Measurements from ENCODE around the gene SLC25A14.
"Not testable (repeated sequence)": the region's sequence is repeated elsewhere in the genome, so short reads cannot be mapped to it uniquely, and the experiment has no call there.

Gene SLC25A14

DNA sequence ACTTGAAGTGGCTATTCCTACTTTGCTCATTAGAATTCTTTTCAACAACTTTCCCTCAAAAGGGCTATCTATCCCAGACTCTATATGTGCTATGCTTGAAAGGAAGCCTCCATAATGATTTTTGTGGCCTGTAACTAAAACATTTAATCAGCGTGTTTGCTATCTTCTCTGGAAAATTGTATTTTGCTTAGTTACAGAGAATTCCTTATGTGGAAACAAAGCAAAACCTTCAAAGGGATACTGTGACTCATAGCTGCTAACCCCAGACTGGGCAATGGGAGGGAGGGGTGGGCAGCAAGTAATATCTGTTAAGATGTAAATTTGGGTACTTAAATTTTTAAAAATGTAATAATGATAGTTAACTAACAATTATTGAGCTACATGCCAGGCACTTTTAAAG lies 3.7 kb downstream of the SLC25A14 start:
- Histone ChIP-seq H3K23ac (ENCODE audit: low read depth, low read length, poor library complexity) (no peak overlapping the region), H3K36me3 (replicated peaks in 1 of 2; ENCODE audit: control insufficient read depth in 2 of 2, insufficient read depth in 2 of 2, low read length in 2 of 2) (no peaks in the 10 kb centered on the region), H3K27me3 (ENCODE audit: control insufficient read depth in 3 of 3, insufficient read depth in 3 of 3, low read depth in 1 of 3, low read length in 3 of 3) (no peaks in the 10 kb centered on the region), H3K9me3 (replicated peaks in 1 of 2; ENCODE audit: control insufficient read depth in 2 of 2, insufficient read depth in 1 of 2, low read depth in 1 of 2, low read length in 2 of 2) (no peaks in the 10 kb centered on the region), H2BK15ac (ENCODE audit: low read length) (no peak overlapping the region), H2BK120ac (ENCODE audit: low read depth, low read length) (no peak overlapping the region), H3K79me1 (ENCODE audit: low read depth, low read length) (no peaks in the 10 kb centered on the region), H2AK5ac (ENCODE audit: low read depth, low read length) (no peak overlapping the region), H2AFZ (ENCODE audit: low read length) (no peak overlapping the region), H4K91ac (ENCODE audit: low read depth, low read length, poor library complexity) (no peak overlapping the region), H3K27ac (replicated peaks; ENCODE audit: low read length) (no peak overlapping the region), H3K18ac (ENCODE audit: low read length) (no peak overlapping the region), H3K9ac (ENCODE audit: low read depth, low read length, poor library complexity) (no peak overlapping the region), H4K8ac (ENCODE audit: low read depth, low read length) (no peak overlapping the region), H2BK12ac (ENCODE audit: low read length) (no peak overlapping the region), H3K4me2 (ENCODE audit: insufficient read depth, low read length, poor library complexity, severe bottlenecking) (no peak overlapping the region), H3K14ac (ENCODE audit: low read length) (no peak overlapping the region), H2BK5ac (ENCODE audit: low read length) (no peak overlapping the region), H3K4me3 (ENCODE audit: low read length in 2 of 2) (no peak overlapping the region), H3K4me1 (ENCODE audit: control insufficient read depth in 2 of 2, insufficient read depth in 1 of 2, low read depth in 1 of 2, low read length in 2 of 2) (peaks cover 0 to 2% of the 10 kb centered on the region in 2 donors), H3K4ac (ENCODE audit: low read length) (no peak overlapping the region)
- DNase-seq (ENCODE audit: low spot score) = no peak
- WGBS, 2 donors (ENCODE audit: extremely low coverage in 2 of 2, insufficient read length in 2 of 2, insufficient replicate concordance in 1 of 2) = no CpG with 5 or more reads among the region's 1 CpG

- Histone ChIP-seq H2BK12ac (ENCODE audit: low read length) (no peak overlapping the region), H4K91ac (ENCODE audit: low read depth, low read length, poor library complexity) (no peak overlapping the region), H2BK120ac (ENCODE audit: low read depth, low read length) (no peak overlapping the region), H3K36me3 (replicated peaks in 1 of 2; ENCODE audit: control insufficient read depth in 2 of 2, insufficient read depth in 2 of 2, low read length in 2 of 2) (peaks cover 0 to 10% of the 10 kb centered on the region in 2 donors), H3K4ac (ENCODE audit: low read length) (no peak overlapping the region), H3K79me1 (ENCODE audit: low read depth, low read length) (no peaks in the 10 kb centered on the region), H2BK15ac (ENCODE audit: low read length) (no peak overlapping the region), H4K8ac (ENCODE audit: low read depth, low read length) (no peak overlapping the region), H3K4me1 (ENCODE audit: control insufficient read depth in 2 of 2, insufficient read depth in 1 of 2, low read depth in 1 of 2, low read length in 2 of 2) (no peaks in the 10 kb centered on the region), H2AK5ac (ENCODE audit: low read depth, low read length) (no peak overlapping the region), H3K27ac (replicated peaks; ENCODE audit: low read length) (no peak overlapping the region), H2AFZ (ENCODE audit: low read length) (no peak overlapping the region), H3K9ac (ENCODE audit: low read depth, low read length, poor library complexity) (no peak overlapping the region), H3K27me3 (ENCODE audit: control insufficient read depth in 3 of 3, insufficient read depth in 3 of 3, low read depth in 1 of 3, low read length in 3 of 3) (no peaks in the 10 kb centered on the region), H3K14ac (ENCODE audit: low read length) (no peak overlapping the region), H3K4me2 (ENCODE audit: insufficient read depth, low read length, poor library complexity, severe bottlenecking) (no peak overlapping the region), H2BK5ac (ENCODE audit: low read length) (no peak overlapping the region), H3K9me3 (replicated peaks in 1 of 2; ENCODE audit: control insufficient read depth in 2 of 2, insufficient read depth in 1 of 2, low read depth in 1 of 2, low read length in 2 of 2) (no peaks in the 10 kb centered on the region), H3K23ac (ENCODE audit: low read depth, low read length, poor library complexity) (no peak overlapping the region), H3K18ac (ENCODE audit: low read length) (no peak overlapping the region), H3K4me3 (ENCODE audit: low read length in 2 of 2) (no peak overlapping the region)
- no CpG with 5 or more reads among the region's 1 CpG for WGBS, 2 donors (ENCODE audit: extremely low coverage in 2 of 2, insufficient read length in 2 of 2, insufficient replicate concordance in 1 of 2)
- no peak for DNase-seq (ENCODE audit: low spot score)
Observed at GRCh38 chrX:130347321-130347720, 7.6 kb downstream of the SLC25A14 start.

- H2AK5ac ChIP-seq (ENCODE audit: low read depth, low read length) = no peak overlapping the region
- no CpG with 5 or more reads among the region's 3 CpGs for WGBS, 2 donors (ENCODE audit: extremely low coverage in 2 of 2, insufficient read length in 2 of 2, insufficient replicate concordance in 1 of 2)
Observed at GRCh38 chrX:130351567-130351966, 11.8 kb downstream of the SLC25A14 start.

DNA sequence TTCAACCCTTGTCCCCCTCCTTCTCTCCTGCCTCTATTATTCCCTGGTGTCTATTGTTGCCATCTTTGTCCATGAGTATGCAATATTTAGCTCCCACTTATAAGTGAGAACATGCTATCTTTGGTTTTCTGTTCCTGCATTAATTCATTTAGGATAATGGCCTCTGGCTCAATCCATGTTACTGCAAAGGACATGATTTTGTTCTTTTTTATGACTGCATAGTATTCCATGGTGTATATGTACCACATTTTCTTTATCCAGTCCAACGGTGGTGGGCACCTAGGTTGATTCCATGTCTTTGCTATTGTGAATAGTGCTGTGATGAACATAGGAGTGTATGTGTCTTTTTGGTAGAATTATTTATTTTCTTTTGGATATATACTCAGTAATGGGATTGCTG lies 12.3 kb downstream of the SLC25A14 start:
- H3K4ac ChIP-seq (ENCODE audit: low read length); H3K18ac ChIP-seq (ENCODE audit: low read length); DNase-seq (ENCODE audit: low spot score); H3K4me2 ChIP-seq (ENCODE audit: insufficient read depth, low read length, poor library complexity, severe bottlenecking); H3K9me3 ChIP-seq (replicated peaks in 1 of 2; ENCODE audit: control insufficient read depth in 2 of 2, insufficient read depth in 1 of 2, low read depth in 1 of 2, low read length in 2 of 2); H4K91ac ChIP-seq (ENCODE audit: low read depth, low read length, poor library complexity); H3K4me1 ChIP-seq (ENCODE audit: control insufficient read depth in 2 of 2, insufficient read depth in 1 of 2, low read depth in 1 of 2, low read length in 2 of 2); H2AFZ ChIP-seq (ENCODE audit: low read length); H2BK120ac ChIP-seq (ENCODE audit: low read depth, low read length); H2AK5ac ChIP-seq (ENCODE audit: low read depth, low read length); H3K36me3 ChIP-seq (replicated peaks in 1 of 2; ENCODE audit: control insufficient read depth in 2 of 2, insufficient read depth in 2 of 2, low read length in 2 of 2); H2BK5ac ChIP-seq (ENCODE audit: low read length); H2BK12ac ChIP-seq (ENCODE audit: low read length); H3K4me3 ChIP-seq (ENCODE audit: low read length in 2 of 2); H3K23ac ChIP-seq (ENCODE audit: low read depth, low read length, poor library complexity); H3K14ac ChIP-seq (ENCODE audit: low read length); H3K27ac ChIP-seq (replicated peaks; ENCODE audit: low read length); H4K8ac ChIP-seq (ENCODE audit: low read depth, low read length); H3K9ac ChIP-seq (ENCODE audit: low read depth, low read length, poor library complexity); H2BK15ac ChIP-seq (ENCODE audit: low read length); H3K79me1 ChIP-seq (ENCODE audit: low read depth, low read length); H3K27me3 ChIP-seq (ENCODE audit: control insufficient read depth in 3 of 3, insufficient read depth in 3 of 3, low read depth in 1 of 3, low read length in 3 of 3): not testable (repeated sequence)
- no CpG with 5 or more reads among the region's 1 CpG for WGBS, 2 donors (ENCODE audit: extremely low coverage in 2 of 2, insufficient read length in 2 of 2, insufficient replicate concordance in 1 of 2)

More at GRCh38 chrX:130351567-130351966, 11.8 kb downstream of the SLC25A14 start:
- no peak overlapping the region for H3K4me3 ChIP-seq (ENCODE audit: low read length in 2 of 2)
- H3K14ac ChIP-seq (ENCODE audit: low read length) = no peak overlapping the region
- H4K91ac ChIP-seq (ENCODE audit: low read depth, low read length, poor library complexity) = no peak overlapping the region
- H3K9me3 ChIP-seq (replicated peaks in 1 of 2; ENCODE audit: control insufficient read depth in 2 of 2, insufficient read depth in 1 of 2, low read depth in 1 of 2, low read length in 2 of 2) = no peaks in the 10 kb centered on the region
- H3K4me1 ChIP-seq (ENCODE audit: control insufficient read depth in 2 of 2, insufficient read depth in 1 of 2, low read depth in 1 of 2, low read length in 2 of 2) = no peaks in the 10 kb centered on the region
- no peak overlapping the region for H3K27ac ChIP-seq (replicated peaks; ENCODE audit: low read length)
- no peak overlapping the region for H2BK12ac ChIP-seq (ENCODE audit: low read length)
- no peak overlapping the region for H3K18ac ChIP-seq (ENCODE audit: low read length)
- no peak overlapping the region for H2BK5ac ChIP-seq (ENCODE audit: low read length)
- DNase-seq (ENCODE audit: low spot score) = no peak
- no peaks in the 10 kb centered on the region for H3K79me1 ChIP-seq (ENCODE audit: low read depth, low read length)
- H2BK15ac ChIP-seq (ENCODE audit: low read length) = no peak overlapping the region
- H2AFZ ChIP-seq (ENCODE audit: low read length) = no peak overlapping the region
- no peak overlapping the region for H3K23ac ChIP-seq (ENCODE audit: low read depth, low read length, poor library complexity)
- H3K27me3 ChIP-seq (ENCODE audit: control insufficient read depth in 3 of 3, insufficient read depth in 3 of 3, low read depth in 1 of 3, low read length in 3 of 3) = no peaks in the 10 kb centered on the region
- no peak overlapping the region for H3K4me2 ChIP-seq (ENCODE audit: insufficient read depth, low read length, poor library complexity, severe bottlenecking)
- no peak overlapping the region for H3K4ac ChIP-seq (ENCODE audit: low read length)
- no peak overlapping the region for H4K8ac ChIP-seq (ENCODE audit: low read depth, low read length)
- H2BK120ac ChIP-seq (ENCODE audit: low read depth, low read length) = no peak overlapping the region
- no peak overlapping the region for H3K9ac ChIP-seq (ENCODE audit: low read depth, low read length, poor library complexity)
- H3K36me3 ChIP-seq (replicated peaks in 1 of 2; ENCODE audit: control insufficient read depth in 2 of 2, insufficient read depth in 2 of 2, low read length in 2 of 2) = peaks cover 0 to 10% of the 10 kb centered on the region in 2 donors
